Hepatocyte (in vitro differentiated cells): ENCODE measurements around the gene NAA15.

Source experiments
- EZH2 ChIP-seq: fragments of 200-600 bp; sonication (generic); IDR thresholded peaks from 2 replicates; pipeline ENCODE4 v1.6.1; 2016; ENCODE audit warnings: antibody characterized with exemption, mild to moderate bottlenecking, borderline replicate concordance
- EZH2phosphoT487 ChIP-seq: fragments of 200-600 bp; sonication (generic); IDR thresholded peaks from one replicate; pipeline ENCODE4 v1.6.1; 2018; ENCODE audit warnings: antibody characterized with exemption, mild to moderate bottlenecking, low read depth, moderate library complexity; ENCODE audit not compliant: unreplicated experiment, severe bottlenecking
- TF ChIP-seq, protein P1 (sequence below): fragments of 200-600 bp; sonication (generic); IDR thresholded peaks from 2 replicates; pipeline ENCODE4 v1.5.1; 2016; ENCODE audit warnings: antibody characterized with exemption, mild to moderate bottlenecking; ENCODE audit not compliant: poor library complexity

DNA sequence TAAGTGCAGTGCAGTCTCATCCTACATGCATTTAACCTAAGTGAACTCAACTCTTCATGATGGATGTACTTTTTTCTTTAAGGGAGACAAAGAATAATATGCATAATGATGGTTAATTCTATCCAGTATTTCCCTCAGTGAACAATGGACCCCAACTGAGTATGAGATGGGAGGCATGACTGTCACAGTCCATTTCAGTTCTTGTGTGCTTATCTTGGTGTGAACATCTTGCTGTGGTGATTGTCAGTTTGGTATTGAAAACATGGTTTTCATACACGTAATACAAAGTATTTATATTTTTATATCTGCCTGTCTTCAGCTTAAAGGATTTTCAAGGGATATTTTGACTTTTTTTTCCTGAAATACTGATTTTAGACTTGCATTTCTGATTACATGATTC, 72.9 kb downstream of the NAA15 start:
- TF ChIP-seq, protein P1, sequence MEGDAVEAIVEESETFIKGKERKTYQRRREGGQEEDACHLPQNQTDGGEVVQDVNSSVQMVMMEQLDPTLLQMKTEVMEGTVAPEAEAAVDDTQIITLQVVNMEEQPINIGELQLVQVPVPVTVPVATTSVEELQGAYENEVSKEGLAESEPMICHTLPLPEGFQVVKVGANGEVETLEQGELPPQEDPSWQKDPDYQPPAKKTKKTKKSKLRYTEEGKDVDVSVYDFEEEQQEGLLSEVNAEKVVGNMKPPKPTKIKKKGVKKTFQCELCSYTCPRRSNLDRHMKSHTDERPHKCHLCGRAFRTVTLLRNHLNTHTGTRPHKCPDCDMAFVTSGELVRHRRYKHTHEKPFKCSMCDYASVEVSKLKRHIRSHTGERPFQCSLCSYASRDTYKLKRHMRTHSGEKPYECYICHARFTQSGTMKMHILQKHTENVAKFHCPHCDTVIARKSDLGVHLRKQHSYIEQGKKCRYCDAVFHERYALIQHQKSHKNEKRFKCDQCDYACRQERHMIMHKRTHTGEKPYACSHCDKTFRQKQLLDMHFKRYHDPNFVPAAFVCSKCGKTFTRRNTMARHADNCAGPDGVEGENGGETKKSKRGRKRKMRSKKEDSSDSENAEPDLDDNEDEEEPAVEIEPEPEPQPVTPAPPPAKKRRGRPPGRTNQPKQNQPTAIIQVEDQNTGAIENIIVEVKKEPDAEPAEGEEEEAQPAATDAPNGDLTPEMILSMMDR: no peak
- TF ChIP-seq EZH2phosphoT487 (no peak), EZH2 (no peak)
